NK-92 treated with Interleukin-12 subunit alpha and Interleukin-12 subunit beta, amount 100 ng/mL, for 24 hours (cell line): Measurements from ENCODE around the gene NHERF2.

ENCODE experiments used
- DNase-seq: peaks from one replicate; lab custom pipeline; 2025; lab: John Stamatoyannopoulos, UW

Gene NHERF2

GRCh38 chr16:2040787-2041522 is 14.3 kb downstream of the NHERF2 start:
- DNase-seq, result no peak

DNA sequence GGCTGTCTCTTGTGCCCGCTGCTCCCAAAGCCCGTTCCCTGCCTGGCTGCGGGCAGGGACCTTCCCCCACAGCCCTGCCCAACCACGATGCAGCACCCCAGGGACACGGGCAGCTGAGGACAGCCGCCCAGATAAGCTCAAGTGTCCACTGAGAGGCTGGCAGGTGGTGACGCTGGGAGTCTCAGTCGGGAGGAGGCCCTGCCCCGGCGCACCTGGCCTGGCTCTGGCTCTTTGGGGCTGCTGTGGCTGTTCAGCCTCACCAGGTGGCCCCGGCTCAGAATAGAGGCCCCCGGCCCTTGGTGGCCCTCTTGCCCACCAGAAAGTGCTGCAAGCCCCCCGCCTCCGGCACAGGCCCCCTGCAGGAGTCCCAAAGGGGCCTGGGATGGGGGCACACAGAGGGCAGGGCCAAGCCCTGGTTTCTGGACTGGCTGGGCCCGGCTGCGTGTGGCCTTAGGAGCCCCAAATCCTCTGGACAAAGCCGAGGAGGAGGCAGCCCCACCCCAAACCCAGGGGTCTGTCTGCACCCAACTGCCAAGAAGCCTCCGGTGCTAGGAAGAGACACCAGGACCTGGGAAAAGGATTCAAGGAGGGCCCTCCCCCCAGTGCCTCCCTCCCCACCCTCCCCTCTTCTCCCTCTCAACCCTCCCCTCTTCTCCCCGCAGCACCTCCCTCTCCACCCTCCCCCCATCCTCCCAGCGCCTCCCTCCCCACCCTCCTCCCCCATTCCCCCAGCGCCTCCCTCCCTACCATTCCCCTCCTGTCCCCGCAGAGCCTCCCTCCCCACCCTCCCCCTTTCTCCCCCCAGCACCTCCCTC is 15.7 kb downstream of the NHERF2 start:
- no peak for DNase-seq

GRCh38 chr16:2042986-2043666 is 16.4 kb downstream of the NHERF2 start:
- no peak for DNase-seq

- DNase-seq, result no peak
Measured at GRCh38 chr16:2043667-2044451, 17.2 kb downstream of the NHERF2 start.

GRCh38 chr16:2044541-2044940 is 17.8 kb downstream of the NHERF2 start:
- no peak for DNase-seq

GRCh38 chr16:2045965-2046892 is 19.5 kb downstream of the NHERF2 start:
- DNase-seq, result no peak

DNA sequence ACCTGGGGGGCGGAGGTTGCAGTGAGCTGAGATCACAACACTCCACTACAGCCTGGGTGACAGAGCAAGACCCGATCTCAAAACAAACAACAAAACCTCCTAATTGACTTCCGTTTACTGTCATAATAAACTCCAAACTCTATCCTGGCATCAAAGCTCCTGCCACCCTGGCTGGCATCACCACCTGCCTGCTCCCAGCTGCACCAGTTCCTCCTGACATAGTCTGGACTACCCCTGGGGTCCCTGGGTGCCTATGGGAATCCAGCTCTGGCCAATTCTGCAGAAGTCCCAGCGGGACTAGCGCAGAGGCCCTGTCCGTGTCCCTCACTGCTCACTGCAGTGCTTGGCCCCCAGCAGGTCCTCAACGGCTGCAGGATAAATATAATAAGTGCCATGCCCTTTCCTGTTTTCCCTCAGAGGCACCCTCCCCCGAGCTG is 20.2 kb downstream of the NHERF2 start:
- no peak for DNase-seq

DNA sequence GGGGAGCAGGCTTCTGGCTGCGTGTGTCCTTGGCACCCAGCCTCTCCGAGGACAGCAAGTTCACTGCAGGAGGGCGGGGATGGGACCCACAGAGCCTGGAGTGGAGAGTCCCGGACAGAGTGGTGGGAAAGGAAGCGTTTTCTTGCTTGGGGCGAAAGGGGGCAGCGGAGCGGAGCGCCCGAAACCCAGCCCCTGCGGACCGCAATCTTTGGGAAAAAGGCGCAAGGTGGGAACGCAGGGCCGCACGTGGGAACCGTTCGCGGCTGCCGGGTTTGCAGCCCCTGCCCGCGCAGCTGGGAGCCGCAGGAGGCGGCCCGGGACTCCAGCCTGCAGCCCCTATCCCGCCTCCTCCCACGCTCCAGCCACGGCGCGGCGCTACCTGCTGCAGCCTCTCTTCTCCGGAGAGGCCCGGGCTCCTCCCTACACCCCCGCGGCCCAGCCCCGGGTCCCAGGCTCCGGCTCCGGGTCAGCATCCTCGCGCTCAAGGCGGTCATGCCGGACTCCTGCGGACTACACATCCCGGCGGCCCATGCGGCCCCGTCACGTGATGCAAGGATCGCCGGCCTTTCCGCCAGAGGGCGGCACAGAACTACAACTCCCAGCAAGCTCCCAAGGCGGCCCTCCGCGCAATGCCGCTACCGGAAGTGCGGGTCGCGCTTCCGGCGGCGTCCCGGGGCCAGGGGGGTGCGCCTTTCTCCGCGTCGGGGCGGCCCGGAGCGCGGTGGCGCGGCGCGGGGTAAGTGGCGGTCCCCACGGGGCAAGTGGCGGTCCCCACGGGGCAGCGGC is 20.8 kb downstream of the NHERF2 start, which contains the start of the genes NTHL1 and TSC2:
Gene NTHL1 (minus strand): TSS at position 505 of the 786 bp plus-strand sequence. CDS start 11 bp downstream, at position 494.
Gene TSC2 (plus strand): TSS at position 656 of the 786 bp plus-strand sequence. CDS start 631 bp downstream, outside the sequence.
- DNase-seq, result peak; percentile 93

DNA sequence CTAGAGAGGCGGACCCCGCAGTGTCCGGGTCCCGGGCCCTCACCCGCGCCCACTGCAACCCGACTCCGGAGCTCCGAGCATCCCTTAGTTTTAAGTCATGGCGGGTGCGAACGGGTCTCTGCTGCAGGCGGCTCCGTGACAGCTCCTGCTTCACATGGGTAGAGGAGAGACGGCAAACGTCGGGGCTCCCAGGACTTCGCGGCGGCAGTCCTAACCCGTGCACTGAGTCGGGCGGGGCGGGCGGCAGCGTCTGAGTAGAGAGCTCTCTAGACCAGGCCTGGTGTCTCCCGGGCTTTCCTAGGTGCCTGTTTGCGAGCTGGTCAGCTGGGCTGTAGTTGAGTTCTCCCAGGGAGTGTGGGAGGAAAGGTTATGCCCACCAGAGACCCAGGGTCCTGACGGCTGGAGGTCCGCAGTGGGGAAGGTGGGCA is 21.4 kb downstream of the NHERF2 start:
- DNase-seq, result no peak

- DNase-seq, result no peak
Measured at GRCh38 chr16:2053211-2053610, 26.5 kb downstream of the NHERF2 start.

DNA sequence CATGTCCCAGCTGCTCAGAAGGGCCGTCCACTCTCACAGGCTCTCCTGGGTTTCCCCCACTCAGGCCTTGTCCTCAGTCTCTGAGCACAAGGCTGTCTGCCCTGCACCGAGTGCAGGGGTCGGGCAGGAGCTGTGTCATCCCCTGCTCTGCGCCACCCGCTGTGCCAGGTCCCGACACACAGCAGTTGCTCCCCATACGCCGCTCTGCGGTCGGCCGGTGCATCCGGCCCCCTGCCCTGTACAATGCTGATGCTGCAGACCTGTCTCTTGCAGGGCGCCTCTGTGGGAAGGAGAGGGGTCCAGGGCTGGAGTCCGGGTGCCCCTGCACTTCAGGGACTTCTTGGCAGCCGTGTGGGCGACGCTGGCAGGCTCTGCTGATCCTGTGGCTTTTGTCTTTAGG is 27.2 kb downstream of the NHERF2 start:
- no peak for DNase-seq

DNA sequence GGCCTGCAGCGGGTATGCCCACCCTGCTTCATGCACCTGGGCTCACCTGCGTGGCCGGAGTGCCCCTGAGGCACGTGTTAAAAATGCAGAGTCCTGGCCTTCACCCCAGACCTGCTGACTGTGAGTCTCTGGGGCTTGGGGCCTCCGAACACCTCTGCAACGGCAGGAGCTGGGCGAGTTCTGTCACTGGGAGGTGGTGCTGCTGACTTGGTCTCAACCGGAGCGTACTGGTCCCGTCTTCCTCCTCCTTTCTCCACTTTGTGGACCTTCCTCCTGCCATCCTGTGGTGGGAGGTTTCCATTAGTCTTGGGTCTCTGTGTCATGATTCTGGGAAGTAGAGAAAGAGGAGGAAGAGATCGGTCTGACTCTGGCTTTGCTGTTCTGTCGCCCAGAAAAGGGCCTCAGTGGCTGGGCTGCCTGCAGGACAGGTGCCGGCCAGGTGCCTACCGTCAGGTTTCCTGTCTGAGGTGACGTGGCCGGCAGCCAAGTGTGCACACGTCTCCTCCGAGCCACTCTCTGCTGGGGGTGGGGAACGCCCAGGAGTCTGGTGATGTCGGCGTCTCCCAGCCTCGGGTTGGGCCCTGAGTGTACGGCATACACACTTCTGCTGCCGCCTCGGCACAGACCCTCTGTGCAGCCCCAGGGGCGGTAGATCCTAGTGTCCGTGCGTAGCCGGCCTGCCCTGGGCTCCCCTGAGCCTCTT is 28.0 kb downstream of the NHERF2 start:
- no peak for DNase-seq

DNA sequence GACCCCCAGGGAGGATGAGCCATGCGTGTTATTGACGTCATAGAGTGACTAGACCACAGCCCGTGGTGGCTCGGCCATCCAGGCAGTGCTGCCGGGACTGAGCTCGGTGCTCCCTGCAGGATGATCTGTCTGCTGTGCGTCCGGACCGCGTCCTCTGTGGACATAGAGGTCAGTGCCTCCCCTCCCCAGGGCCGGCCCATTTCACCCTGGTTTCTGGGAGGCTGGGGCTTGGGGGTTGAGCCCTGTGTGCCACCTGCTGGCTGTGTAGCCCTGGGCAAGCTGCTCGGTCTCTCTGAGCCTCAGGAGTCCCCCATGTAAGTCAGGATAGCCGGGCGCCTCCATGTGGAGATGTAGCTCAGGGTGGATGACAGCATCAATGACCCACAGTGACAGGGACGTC is 29.4 kb downstream of the NHERF2 start:
- DNase-seq, result no peak

DNA sequence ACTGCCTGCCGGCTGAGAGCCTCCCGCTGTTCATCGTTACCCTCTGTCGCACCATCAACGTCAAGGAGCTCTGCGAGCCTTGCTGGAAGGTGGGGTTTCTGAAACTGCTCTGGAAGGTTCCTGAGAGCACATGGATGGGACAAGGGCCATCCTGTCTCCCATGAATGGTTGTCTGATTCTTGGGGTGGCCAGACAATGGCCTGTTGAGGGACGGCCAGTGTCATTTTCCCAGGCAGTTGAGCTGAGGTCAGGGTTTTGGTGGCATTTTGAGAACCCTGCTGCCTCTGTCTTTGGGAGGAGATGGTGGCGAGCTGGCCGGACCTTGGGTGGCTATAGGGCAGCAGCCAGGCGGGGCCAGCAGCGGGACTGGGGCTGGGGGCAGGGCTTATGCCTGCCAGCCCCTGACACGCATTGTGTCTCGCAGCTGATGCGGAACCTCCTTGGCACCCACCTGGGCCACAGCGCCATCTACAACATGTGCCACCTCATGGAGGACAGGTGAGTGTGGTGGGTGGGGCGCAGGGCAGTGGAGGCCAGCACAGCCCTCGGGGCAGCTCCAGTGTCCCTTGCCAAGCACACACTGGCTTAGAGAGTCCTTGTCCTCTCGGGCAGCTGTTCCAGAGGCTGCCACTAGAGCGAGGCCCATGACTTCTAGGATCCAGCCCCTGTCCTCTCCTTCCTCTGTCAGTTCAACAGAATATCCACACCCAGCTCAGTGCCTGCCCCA is 30.1 kb downstream of the NHERF2 start:
- DNase-seq, result no peak

DNA sequence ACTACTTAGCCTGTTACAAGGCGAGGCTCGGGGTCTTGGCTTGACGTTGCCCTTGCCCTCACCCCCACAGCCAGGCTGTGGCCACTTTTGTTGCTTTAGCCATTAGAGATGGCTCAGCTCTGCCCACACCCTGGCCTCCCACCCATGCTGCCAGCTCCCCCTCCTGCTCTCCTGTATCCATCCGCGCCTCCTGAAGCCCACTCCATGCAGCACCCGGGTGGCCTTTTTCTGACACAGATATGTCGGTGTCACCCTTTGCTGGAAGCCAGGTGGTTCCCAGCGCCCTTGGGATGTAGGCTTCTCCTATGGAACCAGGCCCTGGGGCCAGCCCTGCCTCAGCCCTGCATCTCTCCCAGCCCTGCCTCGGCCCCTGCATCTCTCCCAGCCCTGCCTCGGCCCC is 30.7 kb downstream of the NHERF2 start:
- DNase-seq, result no peak

DNA sequence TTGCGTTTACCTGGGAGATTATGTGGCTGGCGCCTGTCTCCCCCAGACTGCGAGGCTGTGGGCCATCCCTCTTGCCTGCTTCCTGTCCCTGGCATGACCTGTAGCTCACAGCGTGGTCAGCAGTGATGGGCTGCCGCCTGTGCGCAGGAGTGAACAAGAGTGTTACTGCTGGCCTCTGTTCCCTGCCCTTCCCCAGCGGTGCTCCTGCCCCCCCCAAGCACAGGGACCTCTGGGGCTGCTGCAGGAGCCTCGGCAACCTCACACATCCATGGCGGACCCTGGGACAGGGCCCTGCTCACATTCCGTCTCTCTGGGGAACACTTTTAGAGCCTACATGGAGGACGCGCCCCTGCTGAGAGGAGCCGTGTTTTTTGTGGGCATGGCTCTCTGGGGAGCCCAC is 31.7 kb downstream of the NHERF2 start:
- DNase-seq, result no peak

GRCh38 chr16:2058872-2059271 is 32.2 kb downstream of the NHERF2 start:
- no peak for DNase-seq

GRCh38 chr16:2060346-2060745 is 33.6 kb downstream of the NHERF2 start:
- DNase-seq, result no peak
